Muscle layer of duodenum (tissue), 2 donors: ENCODE results near the gene RPUSD4.

Source experiments
- H3K27ac ChIP-seq: one replicate; pipeline ENCODE4 v1.7.0; 2013; ENCODE audit warnings: mild to moderate bottlenecking, low read length
- H3K27me3 ChIP-seq: one replicate; pipeline ENCODE4 v1.7.0; 2013; ENCODE audit warnings: low read depth, mild to moderate bottlenecking, control low read depth, low read length
- H3K36me3 ChIP-seq, 2 donors: one replicate each; pipeline ENCODE4 v1.7.0; 2013; ENCODE audit warnings: low read length in 2 of 2, control low read depth in 1 of 2, mild to moderate bottlenecking in 1 of 2; ENCODE audit not compliant: insufficient read depth in 2 of 2, control insufficient read depth in 1 of 2
- H3K4me1 ChIP-seq, 2 donors: one replicate each; pipeline ENCODE4 v1.7.0; 2013; ENCODE audit warnings: low read length in 2 of 2, mild to moderate bottlenecking in 2 of 2, control low read depth in 1 of 2, moderate library complexity in 1 of 2; ENCODE audit not compliant: insufficient read depth in 2 of 2, control insufficient read depth in 1 of 2
- H3K4me3 ChIP-seq, 2 donors: one replicate each; pipeline ENCODE4 v1.7.0; 2013; ENCODE audit warnings: low read length in 2 of 2, low read depth in 1 of 2, mild to moderate bottlenecking in 1 of 2
- H3K9me3 ChIP-seq, 2 donors: one replicate each; pipeline ENCODE4 v1.7.0; 2013; ENCODE audit warnings: low read length in 2 of 2, control low read depth in 1 of 2, mild to moderate bottlenecking in 1 of 2; ENCODE audit not compliant: control insufficient read depth in 1 of 2
- donor health status: healthy.

The RPUSD4 gene

DNA sequence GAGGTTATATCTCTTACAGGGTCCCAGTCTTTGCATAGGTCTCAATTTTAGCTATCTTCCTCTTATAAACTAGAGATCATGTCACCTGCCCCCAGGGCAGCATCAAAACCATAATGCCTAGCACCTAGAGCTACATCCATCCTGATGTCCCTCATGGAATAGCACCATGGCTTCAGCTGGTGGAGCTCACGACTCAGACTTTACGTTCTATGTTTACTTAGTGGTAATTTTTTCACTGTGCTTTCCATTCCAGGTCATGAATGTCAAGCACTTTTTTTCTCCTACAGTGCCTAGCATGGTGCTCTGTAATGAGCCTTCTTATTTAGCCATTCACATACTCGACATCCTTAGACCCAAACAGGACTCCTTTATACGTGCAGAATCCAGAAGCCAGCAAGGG, 58.4 kb downstream of the RPUSD4 start:
- Histone ChIP-seq H3K27me3 (no peaks in the 10 kb centered on the region), H3K27ac (no peak overlapping the region), H3K4me1 (no peaks in the 10 kb centered on the region), H3K9me3 (peaks cover 0 to 4% of the 10 kb centered on the region in 2 donors), H3K4me3 (no peak overlapping the region), H3K36me3 (no peaks in the 10 kb centered on the region)

DNA sequence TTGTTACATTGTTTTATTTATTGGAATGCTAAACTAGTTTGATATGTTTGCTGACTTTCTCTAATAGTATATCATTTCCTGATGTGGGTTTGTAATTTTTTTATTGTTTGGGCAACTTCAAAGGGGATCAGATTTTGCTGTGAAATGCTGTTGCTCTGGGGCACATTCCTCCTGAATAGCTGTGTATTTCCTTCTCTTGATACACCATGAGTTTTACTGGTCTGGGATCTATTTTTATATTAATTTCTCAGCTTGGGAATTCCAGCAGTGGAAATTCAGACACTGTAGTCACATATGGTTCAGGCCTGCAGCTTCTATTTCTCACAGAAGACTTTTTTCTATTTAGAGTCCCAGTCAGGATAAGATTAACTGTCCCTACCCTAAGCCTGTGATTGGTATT, 58.9 kb downstream of the RPUSD4 start:
- H3K27ac ChIP-seq, result no peak overlapping the region

DNA sequence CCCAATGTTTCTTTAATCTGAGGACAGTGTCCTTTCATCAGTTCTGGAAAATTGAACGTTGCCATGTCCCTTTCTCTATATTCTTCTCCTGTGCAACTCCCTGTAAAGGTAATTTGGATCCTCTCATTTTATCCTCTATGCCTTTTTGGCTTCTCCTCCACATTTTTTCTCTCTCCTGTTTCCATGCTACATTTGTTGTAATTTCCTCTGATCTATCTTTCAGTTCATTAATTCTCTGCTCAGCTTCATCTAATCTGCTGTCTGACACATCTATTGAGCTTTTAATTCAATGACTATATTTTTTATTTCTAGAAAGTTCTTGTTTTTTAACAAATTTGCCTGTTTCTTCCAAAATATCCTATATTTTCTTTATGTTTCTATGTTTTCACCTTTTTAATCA, 59.3 kb downstream of the RPUSD4 start:
- peaks cover 0 to 4% of the 10 kb centered on the region in 2 donors for H3K9me3 ChIP-seq
- H3K27me3 ChIP-seq, result no peaks in the 10 kb centered on the region
- H3K36me3 ChIP-seq, result no peaks in the 10 kb centered on the region
- no peak overlapping the region for H3K4me3 ChIP-seq
- no peak overlapping the region for H3K27ac ChIP-seq
- no peaks in the 10 kb centered on the region for H3K4me1 ChIP-seq

More for the DNA sequence above, 58.9 kb downstream of the RPUSD4 start:
- Histone ChIP-seq H3K27me3 (no peaks in the 10 kb centered on the region), H3K9me3 (peaks cover 0 to 4% of the 10 kb centered on the region in 2 donors), H3K4me3 (no peak overlapping the region), H3K36me3 (no peaks in the 10 kb centered on the region), H3K4me1 (no peaks in the 10 kb centered on the region)
